GM12878 (cell line): ENCODE measurements around the gene KRT80.

Experiments
- CBX5 ChIP-seq: sonication (generic); IDR thresholded peaks from 2 replicates; pipeline ENCODE4 v1.6.1; 2016; ENCODE audit warnings: low read depth, moderate library complexity, mild to moderate bottlenecking, inconsistent platforms
- CEBPB ChIP-seq, 2 experiments: fragments of 150-350 bp in 1 of 2; IDR thresholded peaks; 2 replicates each; pipeline ENCODE4 v1.6.1; 2012 to 2014; ENCODE audit warnings: low read depth in 2 of 2, low read length in 2 of 2, borderline replicate concordance in 1 of 2, inconsistent platforms in 1 of 2
- CHD1 ChIP-seq: IDR thresholded peaks from 2 replicates; pipeline ENCODE4 v1.6.1; 2012; ENCODE audit warnings: low read depth, low read length, improper control_type of control experiment
- EP300 ChIP-seq, 2 experiments: fragments of 150-350 bp in 1 of 2; IDR thresholded peaks; 2 replicates each; pipeline ENCODE4 v1.6.1; 2011 to 2012; ENCODE audit warnings: low read depth in 2 of 2, low read length in 2 of 2, borderline replicate concordance in 1 of 2, improper control_type of control experiment in 1 of 2, inconsistent platforms in 1 of 2; ENCODE audit not compliant: control insufficient read depth in 1 of 2
- GABPA ChIP-seq: IDR thresholded peaks from 2 replicates; pipeline ENCODE4 v1.6.1; 2014; ENCODE audit warnings: antibody characterized with exemption, low read depth, mild to moderate bottlenecking, inconsistent platforms
- HCFC1 ChIP-seq: fragments of 150-350 bp; IDR thresholded peaks from 2 replicates; pipeline ENCODE4 v1.6.1; 2014; ENCODE audit warnings: low read length
- NR2C2 ChIP-seq: IDR thresholded peaks from 2 replicates; pipeline ENCODE4 v1.6.1; 2011; ENCODE audit warnings: borderline replicate concordance, low read depth; ENCODE audit not compliant: control insufficient read depth, insufficient read length
- POLR2A ChIP-seq: IDR thresholded peaks from 2 replicates; pipeline ENCODE4 v1.6.1; 2011; ENCODE audit warnings: low read depth, mild to moderate bottlenecking, low read length
- SP1 ChIP-seq: IDR thresholded peaks from one replicate; pipeline ENCODE4 v1.6.1; 2011; ENCODE audit warnings: low read depth, low read length
- TBL1XR1 ChIP-seq: IDR thresholded peaks from 2 replicates; pipeline ENCODE4 v1.6.1; 2012; ENCODE audit warnings: low read depth, low read length, improper control_type of control experiment
- TF ChIP-seq, protein P1 (sequence below): fragments of 450-650 bp; IDR thresholded peaks from 2 replicates; pipeline ENCODE4 v1.6.1; 2016; ENCODE audit warnings: mild to moderate bottlenecking
- TF ChIP-seq, protein P2 (sequence below), 3 experiments: IDR thresholded peaks in 2 of 3; conservative IDR thresholded peaks in 1 of 3; 2 replicates each; pipeline ENCODE4 v1.5.1; 2011; ENCODE audit warnings: low read depth in 3 of 3, low read length in 3 of 3, mild to moderate bottlenecking in 3 of 3, control low read depth in 2 of 3, moderate library complexity in 2 of 3, inconsistent platforms in 1 of 3, mixed read lengths in 1 of 3; ENCODE audit not compliant: control insufficient read depth in 2 of 3, insufficient read depth in 1 of 3; ENCODE audit errors: extremely low read depth in 1 of 3
- TF ChIP-seq, protein P3 (sequence below): fragments of 450-650 bp; IDR thresholded peaks from 2 replicates; pipeline ENCODE4 v1.6.1; 2016; ENCODE audit warnings: mild to moderate bottlenecking
- TF ChIP-seq, protein P4 (sequence below): IDR thresholded peaks from 2 replicates; pipeline ENCODE4 v1.6.1; 2012; ENCODE audit warnings: low read depth, low read length, improper control_type of control experiment

DNA sequence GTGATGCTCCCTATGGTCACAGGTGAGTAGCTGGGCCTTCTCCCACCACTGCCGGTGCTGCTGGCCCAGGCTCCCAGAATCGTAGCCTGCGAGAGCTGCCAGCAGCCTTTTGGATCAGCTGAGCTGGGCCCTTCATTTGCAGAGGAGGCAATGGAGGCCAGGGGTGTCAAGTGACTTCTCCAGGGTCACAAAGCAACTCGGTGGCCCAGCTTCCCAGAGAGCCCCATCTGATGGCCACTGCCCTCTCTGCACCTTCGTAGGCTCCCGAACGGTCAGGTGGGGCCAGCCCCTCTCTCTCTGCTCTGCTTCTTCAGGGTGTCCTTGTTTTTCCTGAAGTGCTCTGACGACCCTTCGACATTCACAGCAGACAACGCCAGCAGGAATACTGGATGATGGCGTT lies 4.6 kb downstream of the KRT80 start:
- TF ChIP-seq, protein P1, sequence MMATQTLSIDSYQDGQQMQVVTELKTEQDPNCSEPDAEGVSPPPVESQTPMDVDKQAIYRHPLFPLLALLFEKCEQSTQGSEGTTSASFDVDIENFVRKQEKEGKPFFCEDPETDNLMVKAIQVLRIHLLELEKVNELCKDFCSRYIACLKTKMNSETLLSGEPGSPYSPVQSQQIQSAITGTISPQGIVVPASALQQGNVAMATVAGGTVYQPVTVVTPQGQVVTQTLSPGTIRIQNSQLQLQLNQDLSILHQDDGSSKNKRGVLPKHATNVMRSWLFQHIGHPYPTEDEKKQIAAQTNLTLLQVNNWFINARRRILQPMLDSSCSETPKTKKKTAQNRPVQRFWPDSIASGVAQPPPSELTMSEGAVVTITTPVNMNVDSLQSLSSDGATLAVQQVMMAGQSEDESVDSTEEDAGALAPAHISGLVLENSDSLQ, result no peak
- TF ChIP-seq HCFC1, result no peak
- no peak for TF ChIP-seq CHD1
- no peak for TF ChIP-seq SP1
- TF ChIP-seq, protein P2, sequence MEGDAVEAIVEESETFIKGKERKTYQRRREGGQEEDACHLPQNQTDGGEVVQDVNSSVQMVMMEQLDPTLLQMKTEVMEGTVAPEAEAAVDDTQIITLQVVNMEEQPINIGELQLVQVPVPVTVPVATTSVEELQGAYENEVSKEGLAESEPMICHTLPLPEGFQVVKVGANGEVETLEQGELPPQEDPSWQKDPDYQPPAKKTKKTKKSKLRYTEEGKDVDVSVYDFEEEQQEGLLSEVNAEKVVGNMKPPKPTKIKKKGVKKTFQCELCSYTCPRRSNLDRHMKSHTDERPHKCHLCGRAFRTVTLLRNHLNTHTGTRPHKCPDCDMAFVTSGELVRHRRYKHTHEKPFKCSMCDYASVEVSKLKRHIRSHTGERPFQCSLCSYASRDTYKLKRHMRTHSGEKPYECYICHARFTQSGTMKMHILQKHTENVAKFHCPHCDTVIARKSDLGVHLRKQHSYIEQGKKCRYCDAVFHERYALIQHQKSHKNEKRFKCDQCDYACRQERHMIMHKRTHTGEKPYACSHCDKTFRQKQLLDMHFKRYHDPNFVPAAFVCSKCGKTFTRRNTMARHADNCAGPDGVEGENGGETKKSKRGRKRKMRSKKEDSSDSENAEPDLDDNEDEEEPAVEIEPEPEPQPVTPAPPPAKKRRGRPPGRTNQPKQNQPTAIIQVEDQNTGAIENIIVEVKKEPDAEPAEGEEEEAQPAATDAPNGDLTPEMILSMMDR (IDR thresholded peaks at IDR 0.05 in 2 of 3, conservative IDR thresholded peaks at IDR 0.05 in 1 of 3; ENCODE audit: control insufficient read depth in 2 of 3, extremely low read depth in 1 of 3, insufficient read depth in 1 of 3, low read depth in 3 of 3, low read length in 3 of 3), result no peak
- TF ChIP-seq, protein P3, sequence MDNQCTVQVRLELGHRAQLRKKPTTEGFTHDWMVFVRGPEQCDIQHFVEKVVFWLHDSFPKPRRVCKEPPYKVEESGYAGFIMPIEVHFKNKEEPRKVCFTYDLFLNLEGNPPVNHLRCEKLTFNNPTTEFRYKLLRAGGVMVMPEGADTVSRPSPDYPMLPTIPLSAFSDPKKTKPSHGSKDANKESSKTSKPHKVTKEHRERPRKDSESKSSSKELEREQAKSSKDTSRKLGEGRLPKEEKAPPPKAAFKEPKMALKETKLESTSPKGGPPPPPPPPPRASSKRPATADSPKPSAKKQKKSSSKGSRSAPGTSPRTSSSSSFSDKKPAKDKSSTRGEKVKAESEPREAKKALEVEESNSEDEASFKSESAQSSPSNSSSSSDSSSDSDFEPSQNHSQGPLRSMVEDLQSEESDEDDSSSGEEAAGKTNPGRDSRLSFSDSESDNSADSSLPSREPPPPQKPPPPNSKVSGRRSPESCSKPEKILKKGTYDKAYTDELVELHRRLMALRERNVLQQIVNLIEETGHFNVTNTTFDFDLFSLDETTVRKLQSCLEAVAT, result no peak
- TF ChIP-seq NR2C2, result no peak
- TF ChIP-seq, protein P4, sequence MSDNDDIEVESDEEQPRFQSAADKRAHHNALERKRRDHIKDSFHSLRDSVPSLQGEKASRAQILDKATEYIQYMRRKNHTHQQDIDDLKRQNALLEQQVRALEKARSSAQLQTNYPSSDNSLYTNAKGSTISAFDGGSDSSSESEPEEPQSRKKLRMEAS, result no peak
- TF ChIP-seq GABPA, result no peak
- no peak for TF ChIP-seq CEBPB (IDR thresholded peaks at IDR 0.05; ENCODE audit: borderline replicate concordance in 1 of 2, low read depth in 2 of 2, low read length in 2 of 2)
- no peak for TF ChIP-seq EP300 (IDR thresholded peaks at IDR 0.05; ENCODE audit: borderline replicate concordance in 1 of 2, control insufficient read depth in 1 of 2, low read depth in 2 of 2, low read length in 2 of 2)
- TF ChIP-seq CBX5, result no peak
- no peak for TF ChIP-seq POLR2A
- TF ChIP-seq TBL1XR1, result no peak
